HS-27A (cell line): ENCODE data around the gene MAFG.

Experiments used
- DNase-seq: peaks from one replicate; pipeline ENCODE4 v3.0.0-alpha.2; 2012; ENCODE audit warnings: low read depth, missing footprints

Gene MAFG

GRCh38 chr17:81909966-81910839 is 17.3 kb downstream of the MAFG start:
- no peak for DNase-seq

DNA sequence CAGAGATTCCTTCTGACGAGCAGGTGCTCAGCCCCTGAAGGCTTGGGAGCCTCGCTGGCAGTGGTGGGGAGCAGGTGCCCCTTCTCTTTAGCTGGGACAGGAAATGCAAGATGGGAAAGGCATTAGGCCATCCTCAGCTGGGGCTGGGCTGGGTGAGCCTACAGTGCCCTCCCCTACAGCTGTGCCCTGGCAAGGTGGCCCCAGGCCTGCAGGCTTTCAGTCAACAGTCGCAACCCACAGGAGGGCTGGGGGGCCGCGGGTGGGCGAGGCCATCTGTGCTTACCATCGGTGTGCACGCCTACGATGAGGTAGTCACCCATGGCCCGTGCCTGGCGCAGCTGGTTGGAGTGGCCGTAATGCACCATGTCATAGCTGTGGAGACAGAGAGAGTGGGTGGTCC is 18.3 kb downstream of the MAFG start:
- no peak for DNase-seq

DNA sequence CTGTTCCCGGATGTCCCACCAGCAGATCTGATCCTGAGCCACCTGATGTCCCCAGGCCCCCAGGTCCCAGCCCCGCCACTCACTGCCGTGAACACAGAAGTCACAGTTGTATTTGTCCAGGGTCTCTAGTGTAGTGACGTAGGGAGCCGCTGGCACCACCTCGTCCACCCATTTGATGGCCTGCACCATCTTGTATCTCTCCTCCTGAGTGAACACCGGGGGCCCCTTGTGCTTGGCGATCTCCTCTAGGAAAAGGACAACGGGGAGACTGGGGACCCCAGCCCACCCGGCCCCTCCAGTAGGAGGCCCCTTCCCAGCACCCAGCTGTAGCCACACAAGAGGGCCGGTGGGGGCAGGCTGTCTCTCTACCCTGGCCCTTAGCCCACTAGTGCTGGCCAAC is 18.7 kb downstream of the MAFG start:
- no peak for DNase-seq

GRCh38 chr17:81907219-81908145 is 20.1 kb downstream of the MAFG start:
- DNase-seq = no peak

GRCh38 chr17:81906476-81907218 is 20.9 kb downstream of the MAFG start:
- DNase-seq = no peak

GRCh38 chr17:81905993-81906392 is 21.5 kb downstream of the MAFG start:
- DNase-seq = no peak

- no peak for DNase-seq
Observed at GRCh38 chr17:81905424-81905875, 22.1 kb downstream of the MAFG start.

GRCh38 chr17:81904600-81905423 is 22.7 kb downstream of the MAFG start:
- no peak for DNase-seq

DNA sequence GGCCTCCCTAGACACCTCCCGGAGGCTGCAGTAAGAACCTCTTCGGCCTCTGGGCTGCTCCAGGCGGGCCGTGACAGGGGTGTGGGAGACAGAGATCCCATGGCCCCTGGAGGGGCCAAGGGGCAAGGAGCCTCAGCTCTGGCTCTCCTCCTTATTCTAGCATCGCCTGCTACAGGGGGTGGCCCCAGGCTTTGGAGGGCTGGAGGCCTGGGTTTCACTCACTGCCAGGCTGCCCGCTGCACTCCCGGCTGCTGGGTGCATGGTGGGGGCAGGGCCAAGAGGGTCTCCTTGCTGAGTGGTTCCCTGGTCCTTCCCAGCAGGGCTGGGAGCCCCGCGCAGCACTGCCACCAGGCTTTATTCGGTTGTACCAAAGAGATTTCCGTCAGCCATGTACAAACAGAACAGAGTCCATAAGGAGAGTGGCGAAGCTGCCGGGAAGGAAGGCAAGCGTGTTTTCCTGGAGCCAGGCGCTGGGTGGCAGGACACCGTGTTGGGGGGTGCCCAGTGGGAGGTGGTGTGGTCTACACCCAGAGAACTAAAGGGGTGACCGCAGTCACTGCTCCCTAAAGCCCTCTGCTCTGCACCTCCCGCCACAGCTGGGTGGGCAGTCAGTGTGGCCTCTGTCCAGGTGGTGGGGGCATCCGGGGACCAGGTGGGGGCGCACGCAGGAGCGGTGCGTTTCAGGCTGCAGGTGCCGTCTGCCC is 23.5 kb downstream of the MAFG start:
- no peak for DNase-seq

DNA sequence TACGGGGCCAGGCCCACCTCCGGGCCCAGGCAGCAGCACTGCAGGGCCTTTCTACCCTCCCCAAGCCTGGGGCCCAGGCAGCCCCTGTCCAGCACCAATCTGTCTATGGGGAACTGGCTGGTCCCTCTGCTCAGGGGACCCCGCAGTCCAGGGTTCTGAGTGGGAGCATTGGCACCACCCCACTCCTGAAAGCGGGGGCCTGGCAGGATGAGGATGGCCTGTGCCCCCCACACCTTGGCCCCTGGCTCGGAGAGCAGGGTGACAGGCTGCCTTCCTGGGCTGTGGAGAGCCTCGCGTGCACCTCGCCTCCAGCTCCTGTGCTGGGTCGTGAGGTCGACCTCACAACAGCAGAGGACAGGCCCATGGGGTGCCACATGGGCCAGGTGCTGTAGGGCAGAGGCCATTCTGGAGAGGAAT is 24.1 kb downstream of the MAFG start:
- no peak for DNase-seq

- no peak for DNase-seq
Observed at GRCh38 chr17:81902653-81903414, 24.7 kb downstream of the MAFG start.

DNA sequence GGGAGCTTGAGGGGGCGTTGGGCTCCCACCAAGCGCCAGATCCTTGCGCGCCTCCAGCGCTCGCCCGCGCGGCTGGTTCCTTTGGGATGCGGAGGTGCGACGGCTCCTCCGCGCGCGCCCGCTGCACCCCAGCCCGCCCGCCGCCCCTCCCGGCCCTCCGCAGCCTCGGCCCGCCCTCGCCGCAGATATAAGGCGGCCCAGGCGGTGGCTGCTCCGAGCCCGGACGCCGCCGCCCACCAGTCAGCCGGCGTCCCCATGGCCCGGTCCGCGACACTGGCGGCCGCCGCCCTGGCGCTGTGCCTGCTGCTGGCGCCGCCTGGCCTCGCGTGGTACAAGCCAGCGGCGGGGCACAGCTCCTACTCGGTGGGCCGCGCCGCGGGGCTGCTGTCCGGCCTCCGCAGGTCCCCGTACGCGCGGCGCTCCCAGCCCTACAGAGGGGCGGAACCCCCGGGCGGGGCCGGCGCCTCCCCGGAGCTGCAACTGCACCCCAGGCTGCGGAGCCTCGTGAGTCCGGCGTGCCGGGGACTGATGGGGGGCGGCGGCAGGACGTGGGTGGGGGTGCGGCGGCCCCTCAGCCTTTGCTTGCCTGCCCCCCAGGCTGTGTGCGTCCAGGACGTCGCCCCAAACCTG is 25.4 kb downstream of the MAFG start, which contains the start of gene NPB:
Gene NPB (plus strand): TSS at position 216 of the 630 bp plus-strand sequence. CDS start 40 bp downstream, at position 256.
- no peak for DNase-seq

DNA sequence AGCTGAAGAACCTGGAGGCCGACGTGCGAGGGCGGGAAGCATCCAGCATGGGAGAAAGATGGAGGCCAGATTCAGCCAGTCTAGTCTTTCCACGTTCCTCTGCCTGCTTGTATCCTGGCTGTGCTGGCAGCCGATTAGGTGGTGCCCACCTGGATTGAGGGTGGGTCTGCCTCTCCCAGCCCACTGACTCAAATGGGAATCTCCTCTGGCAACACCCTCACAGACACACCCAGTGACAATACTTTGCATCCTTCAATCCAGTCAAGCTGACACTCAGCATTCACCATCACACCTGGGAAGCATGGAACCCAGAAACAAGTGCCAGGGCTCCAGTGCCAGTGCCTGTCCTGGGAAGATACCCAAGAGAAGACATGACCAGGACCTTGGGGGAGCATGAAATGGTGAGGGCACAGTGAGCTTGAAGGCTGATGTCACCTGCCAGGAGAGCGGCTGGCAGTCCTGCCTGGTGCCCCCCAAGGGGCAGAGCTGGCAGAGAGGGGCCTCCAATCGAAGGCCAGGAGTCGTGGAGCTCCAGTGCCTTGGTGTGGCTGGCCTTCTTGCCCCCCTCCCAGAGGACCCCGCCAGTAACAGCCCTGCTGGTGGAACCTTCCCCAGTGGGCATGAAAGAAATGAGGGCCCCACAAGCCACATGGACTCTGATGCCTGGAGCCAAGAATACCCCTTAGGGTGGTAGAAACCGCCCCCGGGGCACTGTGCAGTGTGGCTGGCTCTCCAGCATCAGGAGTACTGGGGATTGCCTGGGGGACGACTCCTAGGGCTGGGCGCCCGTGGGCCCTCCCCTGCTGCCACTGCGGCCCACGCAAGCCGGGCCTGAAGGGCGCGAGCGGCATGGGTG is 26.1 kb downstream of the MAFG start:
- DNase-seq = no peak

DNA sequence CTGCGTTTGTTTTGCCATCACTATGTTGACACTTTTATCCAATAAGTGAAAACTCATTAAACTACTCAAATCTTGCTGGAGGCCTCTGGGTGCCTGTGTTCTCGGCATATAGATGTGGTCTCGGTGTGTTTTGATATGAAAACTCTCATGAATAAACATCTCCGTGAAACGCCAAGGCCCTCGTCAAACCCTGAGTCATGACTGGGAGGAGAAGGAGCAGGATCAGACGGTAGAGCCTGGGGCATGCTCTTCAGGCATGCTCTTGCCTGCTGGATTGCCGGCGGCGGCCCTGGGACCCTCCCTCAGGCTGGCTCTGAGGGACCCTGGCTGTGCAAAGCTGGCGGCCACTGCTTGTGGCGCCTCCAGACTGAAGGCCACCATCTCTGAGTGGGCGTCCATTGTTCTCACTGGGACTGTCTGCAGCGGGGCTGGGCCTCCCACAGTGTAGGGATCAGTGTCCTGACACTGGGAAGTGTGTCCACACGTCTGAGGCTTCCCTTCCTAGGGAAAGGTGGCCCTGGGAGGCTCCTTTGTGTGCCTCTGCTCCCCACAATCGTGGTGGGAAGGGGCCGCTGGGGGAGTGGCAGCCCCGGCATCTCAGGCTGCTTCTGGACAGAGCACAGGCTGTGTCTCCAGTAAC is 27.2 kb downstream of the MAFG start:
- no peak for DNase-seq

DNA sequence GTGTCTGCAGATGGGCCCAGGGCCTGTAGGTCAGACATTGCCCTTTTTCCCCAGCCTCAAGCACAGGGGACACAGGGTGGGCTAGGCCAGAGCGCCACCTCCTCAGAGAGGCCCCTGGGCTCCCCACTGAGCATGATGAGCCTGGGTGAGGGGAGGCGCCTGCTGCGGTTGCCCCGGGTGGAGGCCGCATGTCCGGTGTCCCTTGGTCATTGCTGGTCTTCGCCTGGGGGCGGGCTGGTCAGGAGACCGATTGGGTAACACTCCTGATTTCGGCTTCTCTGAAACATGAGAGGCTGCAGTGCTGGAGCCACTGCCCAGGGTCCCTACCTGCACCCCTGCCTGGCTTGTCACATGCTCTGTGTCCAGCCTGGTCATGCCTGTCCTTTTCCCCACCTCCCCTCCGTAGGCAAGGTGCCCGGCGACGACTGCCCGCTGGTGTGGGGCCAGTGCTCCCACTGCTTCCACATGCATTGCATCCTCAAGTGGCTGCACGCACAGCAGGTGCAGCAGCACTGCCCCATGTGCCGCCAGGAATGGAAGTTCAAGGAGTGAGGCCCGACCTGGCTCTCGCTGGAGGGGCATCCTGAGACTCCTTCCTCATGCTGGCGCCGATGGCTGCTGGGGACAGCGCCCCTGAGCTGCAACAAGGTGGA is 27.9 kb downstream of the MAFG start:
- no peak for DNase-seq

DNA sequence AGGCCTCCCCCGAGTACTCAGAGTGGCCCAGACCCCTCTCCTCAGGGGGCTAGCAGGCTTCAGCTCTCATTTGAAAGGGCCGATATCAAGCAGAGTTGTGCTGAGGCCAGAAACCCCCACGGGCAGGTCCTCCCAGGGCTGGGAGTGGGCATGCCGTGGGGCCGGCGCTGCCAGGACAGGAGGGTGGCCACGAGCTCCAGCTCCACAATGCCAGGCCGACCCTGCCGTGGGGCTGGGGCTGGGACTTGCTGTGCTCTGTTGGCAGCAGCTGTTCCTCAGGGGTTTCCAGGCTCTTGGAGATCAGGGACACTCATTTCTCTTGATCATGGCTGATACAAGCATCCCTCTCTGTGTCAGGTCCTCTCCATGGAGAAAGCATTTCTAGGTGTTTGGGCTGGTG is 28.6 kb downstream of the MAFG start:
- no peak for DNase-seq
